A673 (cell line): Measurements from ENCODE around the gene HS6ST3. TPM values are rescaled to one million over a fixed set of nuclear protein-coding genes. Genes with fewer than 3 reads are reported as not detected.

ENCODE experiments used
- BruUV-seq: library from RNA; stranded (reverse); fragments of 400-500 nt; replicated peaks from 2 replicates; lab custom pipeline; 2021; lab: Mats Ljungman, UMichigan
- CTCF ChIA-PET: fragments of 300-600 bp; sonication (Branson Sonifier 250); formaldehyde crosslinking; loops from one replicate; lab custom pipeline; 2022; ENCODE audit warnings: antibody characterized with exemption; lab: Charles Lee
- POLR2A ChIA-PET: fragments of 300-600 bp; sonication (Branson Sonifier 250); formaldehyde crosslinking; loops from one replicate; lab custom pipeline; 2022; ENCODE audit warnings: antibody characterized with exemption; ENCODE audit not compliant: low non-redundant PET; lab: Charles Lee
- DNase-seq: peaks from one replicate; pipeline ENCODE4 v3.0.0-alpha.2; 2015; ENCODE audit warnings: low spot score
- H3K27ac ChIP-seq: fragments of 200-600 bp; sonication (generic); 2 replicates; pipeline ENCODE4 v1.5.1; 2016; ENCODE audit warnings: mixed run types, low read depth, mild to moderate bottlenecking, mixed read lengths, antibody characterized with exemption, low read length; ENCODE audit not compliant: poor library complexity, severe bottlenecking
- H3K27me3 ChIP-seq: fragments of 200-600 bp; sonication (generic); replicated peaks from 2 replicates; pipeline ENCODE4 v1.6.1; 2017; ENCODE audit warnings: mixed run types, low read depth, mild to moderate bottlenecking, mixed read lengths, antibody characterized with exemption, low read length; ENCODE audit not compliant: insufficient read depth, poor library complexity
- H3K36me3 ChIP-seq: fragments of 200-600 bp; sonication (generic); 2 replicates; pipeline ENCODE4 v1.6.1; 2016; ENCODE audit warnings: mixed run types, mild to moderate bottlenecking, mixed read lengths, antibody characterized with exemption, low read length; ENCODE audit not compliant: insufficient read depth, poor library complexity, severe bottlenecking
- H3K4me1 ChIP-seq: fragments of 200-600 bp; sonication (generic); 2 replicates; pipeline ENCODE4 v1.6.1; 2017; ENCODE audit warnings: mixed run types, mild to moderate bottlenecking, mixed read lengths, antibody characterized with exemption, low read length; ENCODE audit not compliant: insufficient read depth, poor library complexity, severe bottlenecking
- H3K4me3 ChIP-seq: fragments of 200-600 bp; sonication (generic); 2 replicates; pipeline ENCODE4 v1.5.1; 2016; ENCODE audit warnings: low read depth, mixed run types, mild to moderate bottlenecking, mixed read lengths, low read length; ENCODE audit not compliant: poor library complexity, severe bottlenecking
- H3K9me3 ChIP-seq: fragments of 200-600 bp; sonication (generic); 2 replicates; pipeline ENCODE4 v1.6.1; 2016; ENCODE audit warnings: mixed run types, low read depth, mild to moderate bottlenecking, mixed read lengths, antibody characterized with exemption, low read length; ENCODE audit not compliant: poor library complexity, severe bottlenecking
- EZH2 ChIP-seq: fragments of 200-600 bp; sonication (generic); IDR thresholded peaks from 2 replicates; pipeline ENCODE4 v1.6.1; 2017; ENCODE audit warnings: borderline replicate concordance, low read depth, mild to moderate bottlenecking, mixed read lengths, antibody characterized with exemption, low read length; ENCODE audit not compliant: poor library complexity, severe bottlenecking
- intact Hi-C: fragments of 100-400 bp; cut with micrococcal nuclease; formaldehyde crosslinking; loops from one replicate; pipeline ENCODE4 v1.10.0; 2022; ENCODE audit not compliant: unreplicated experiment
- total RNA-seq: library from RNA; stranded (reverse); gene quantifications from 2 replicates; pipeline ENCODE4 v1.2.3, GENCODE V29; 2021
- TF ChIP-seq, protein P1 (sequence below): fragments of 300-800, 200-600 bp; sonication (generic); conservative IDR thresholded peaks from 2 replicates; pipeline ENCODE4 v1.5.1; 2017; ENCODE audit warnings: low read depth, mild to moderate bottlenecking, antibody characterized with exemption, low read length, moderate library complexity, mixed read lengths

HS6ST3 gene
- total RNA-seq, 1 experiment from 2014 or later, result not detected

DNA sequence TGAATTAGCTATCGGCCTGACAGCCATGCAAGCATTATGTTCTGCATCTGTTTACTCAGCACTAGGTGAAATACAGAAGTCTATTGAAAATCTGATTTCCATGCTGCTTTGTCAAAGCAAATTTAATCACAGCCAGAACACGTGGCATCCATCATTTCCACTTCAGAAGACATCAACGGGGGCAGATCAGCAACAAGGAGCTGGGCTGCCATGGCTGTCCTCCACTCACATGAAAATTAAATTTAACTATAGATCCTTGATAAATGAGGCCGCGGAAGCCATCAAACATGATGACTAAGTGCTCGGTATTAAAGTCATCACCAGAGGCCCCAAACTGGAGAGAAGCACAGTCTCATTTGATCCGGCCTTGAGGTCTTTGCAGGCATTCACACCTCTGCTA is 443.5 kb downstream of the HS6ST3 start:
- Histone ChIP-seq H3K9me3 (no peaks in the 10 kb centered on the region), H3K4me1 (no peaks in the 10 kb centered on the region), H3K27ac (no peak overlapping the region), H3K4me3 (no peak overlapping the region), H3K36me3 (no peaks in the 10 kb centered on the region), H3K27me3 (no peaks in the 10 kb centered on the region)
- intact Hi-C loops, result no loop called here
- CTCF ChIA-PET, result no interaction called here
- no TSS peak for BruUV-seq
- no peak for TF ChIP-seq EZH2
- TF ChIP-seq, protein P1, sequence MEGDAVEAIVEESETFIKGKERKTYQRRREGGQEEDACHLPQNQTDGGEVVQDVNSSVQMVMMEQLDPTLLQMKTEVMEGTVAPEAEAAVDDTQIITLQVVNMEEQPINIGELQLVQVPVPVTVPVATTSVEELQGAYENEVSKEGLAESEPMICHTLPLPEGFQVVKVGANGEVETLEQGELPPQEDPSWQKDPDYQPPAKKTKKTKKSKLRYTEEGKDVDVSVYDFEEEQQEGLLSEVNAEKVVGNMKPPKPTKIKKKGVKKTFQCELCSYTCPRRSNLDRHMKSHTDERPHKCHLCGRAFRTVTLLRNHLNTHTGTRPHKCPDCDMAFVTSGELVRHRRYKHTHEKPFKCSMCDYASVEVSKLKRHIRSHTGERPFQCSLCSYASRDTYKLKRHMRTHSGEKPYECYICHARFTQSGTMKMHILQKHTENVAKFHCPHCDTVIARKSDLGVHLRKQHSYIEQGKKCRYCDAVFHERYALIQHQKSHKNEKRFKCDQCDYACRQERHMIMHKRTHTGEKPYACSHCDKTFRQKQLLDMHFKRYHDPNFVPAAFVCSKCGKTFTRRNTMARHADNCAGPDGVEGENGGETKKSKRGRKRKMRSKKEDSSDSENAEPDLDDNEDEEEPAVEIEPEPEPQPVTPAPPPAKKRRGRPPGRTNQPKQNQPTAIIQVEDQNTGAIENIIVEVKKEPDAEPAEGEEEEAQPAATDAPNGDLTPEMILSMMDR, result no peak
- DNase-seq, result no peak
- POLR2A ChIA-PET, result no interaction called here

- DNase-seq, result no peak
- Histone ChIP-seq H3K36me3 (no peaks in the 10 kb centered on the region), H3K4me3 (no peak overlapping the region), H3K27me3 (no peaks in the 10 kb centered on the region), H3K9me3 (no peaks in the 10 kb centered on the region), H3K4me1 (no peaks in the 10 kb centered on the region), H3K27ac (no peak overlapping the region)
- TF ChIP-seq, protein P1, result no peak
- no peak for TF ChIP-seq EZH2
- ChIA-PET CTCF (no interaction called here), POLR2A (no interaction called here)
- intact Hi-C loops, result no loop called here
- BruUV-seq, result no TSS peak
Measured at GRCh38 chr13:96539791-96540190, 449.9 kb downstream of the HS6ST3 start.

DNA sequence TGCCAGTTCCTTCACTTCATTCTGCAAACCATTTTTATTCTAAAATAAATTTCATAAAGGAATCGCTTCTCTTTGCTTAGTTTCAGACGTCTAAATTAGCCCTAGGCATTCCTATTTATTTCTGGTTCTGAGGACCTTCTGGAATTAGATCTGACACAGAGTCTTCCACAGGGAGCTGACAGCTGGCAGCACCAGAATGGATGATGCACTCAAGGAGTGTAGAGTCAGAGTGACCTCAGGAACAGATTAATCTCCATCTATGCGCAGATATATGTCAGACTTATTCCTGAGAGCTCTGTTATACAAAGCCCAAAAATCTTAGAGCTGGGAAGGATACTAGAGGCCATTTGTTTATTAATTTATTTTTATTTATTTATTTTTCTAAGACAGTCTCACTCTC is 450.8 kb downstream of the HS6ST3 start:
- BruUV-seq, result no TSS peak
- POLR2A ChIA-PET, result no interaction called here
- no peaks in the 10 kb centered on the region for H3K36me3 ChIP-seq
- no peaks in the 10 kb centered on the region for H3K4me1 ChIP-seq
- H3K27me3 ChIP-seq, result no peaks in the 10 kb centered on the region
- no peaks in the 10 kb centered on the region for H3K9me3 ChIP-seq
- DNase-seq, result no peak
- TF ChIP-seq, protein P1, result no peak
- TF ChIP-seq EZH2, result no peak
- no peak overlapping the region for H3K4me3 ChIP-seq
- CTCF ChIA-PET, result no interaction called here
- intact Hi-C loops, result no loop called here
- no peak overlapping the region for H3K27ac ChIP-seq
